GM06990 (cell line): Measurements from ENCODE around the gene FOXD1.

Experiments used
- DNase-seq: peaks from one replicate; pipeline ENCODE4 v3.0.0-alpha.2; 2011; ENCODE audit not compliant: insufficient read length; ENCODE audit errors: extremely low read depth
- H3K27me3 ChIP-seq: replicated peaks from 2 replicates; pipeline ENCODE4 v1.6.0; 2011; ENCODE audit warnings: low read length; ENCODE audit not compliant: control insufficient read depth, insufficient read depth
- H3K36me3 ChIP-seq: 2 replicates; pipeline ENCODE4 v1.5.1; 2011; ENCODE audit warnings: low read length; ENCODE audit not compliant: control insufficient read depth, insufficient read depth
- H3K4me3 ChIP-seq: replicated peaks from 2 replicates; pipeline ENCODE4 v1.5.1; 2011; ENCODE audit warnings: low read depth, mild to moderate bottlenecking, control low read depth, low read length
- TF ChIP-seq, protein P1 (sequence below): IDR thresholded peaks from 2 replicates; pipeline ENCODE4 v1.5.1; 2011; ENCODE audit warnings: low read length, control low read depth, mild to moderate bottlenecking, inconsistent platforms; ENCODE audit not compliant: insufficient read depth, poor library complexity, severe bottlenecking

FOXD1 gene

GRCh38 chr5:73419465-73420390 lies 28.8 kb downstream of the FOXD1 start:
- TF ChIP-seq, protein P1, sequence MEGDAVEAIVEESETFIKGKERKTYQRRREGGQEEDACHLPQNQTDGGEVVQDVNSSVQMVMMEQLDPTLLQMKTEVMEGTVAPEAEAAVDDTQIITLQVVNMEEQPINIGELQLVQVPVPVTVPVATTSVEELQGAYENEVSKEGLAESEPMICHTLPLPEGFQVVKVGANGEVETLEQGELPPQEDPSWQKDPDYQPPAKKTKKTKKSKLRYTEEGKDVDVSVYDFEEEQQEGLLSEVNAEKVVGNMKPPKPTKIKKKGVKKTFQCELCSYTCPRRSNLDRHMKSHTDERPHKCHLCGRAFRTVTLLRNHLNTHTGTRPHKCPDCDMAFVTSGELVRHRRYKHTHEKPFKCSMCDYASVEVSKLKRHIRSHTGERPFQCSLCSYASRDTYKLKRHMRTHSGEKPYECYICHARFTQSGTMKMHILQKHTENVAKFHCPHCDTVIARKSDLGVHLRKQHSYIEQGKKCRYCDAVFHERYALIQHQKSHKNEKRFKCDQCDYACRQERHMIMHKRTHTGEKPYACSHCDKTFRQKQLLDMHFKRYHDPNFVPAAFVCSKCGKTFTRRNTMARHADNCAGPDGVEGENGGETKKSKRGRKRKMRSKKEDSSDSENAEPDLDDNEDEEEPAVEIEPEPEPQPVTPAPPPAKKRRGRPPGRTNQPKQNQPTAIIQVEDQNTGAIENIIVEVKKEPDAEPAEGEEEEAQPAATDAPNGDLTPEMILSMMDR: no peak
- H3K27me3 ChIP-seq: no peaks in the 10 kb centered on the region; the same call in none of the 2 replicates
- no peak for DNase-seq
- H3K36me3 ChIP-seq: no peaks in the 10 kb centered on the region
- H3K4me3 ChIP-seq: no peak overlapping the region

- H3K27me3 ChIP-seq: no peaks in the 10 kb centered on the region; the same call in none of the 2 replicates
- H3K4me3 ChIP-seq: no peak overlapping the region
- no peaks in the 10 kb centered on the region for H3K36me3 ChIP-seq
- DNase-seq: no peak
- TF ChIP-seq, protein P1: no peak
Measured at GRCh38 chr5:73419117-73419464, 29.5 kb downstream of the FOXD1 start.

GRCh38 chr5:73418244-73418691 lies 30.3 kb downstream of the FOXD1 start:
- no peaks in the 10 kb centered on the region for H3K36me3 ChIP-seq
- no peak overlapping the region for H3K4me3 ChIP-seq
- DNase-seq: no peak
- H3K27me3 ChIP-seq: no peaks in the 10 kb centered on the region; the same call in none of the 2 replicates
- TF ChIP-seq, protein P1: no peak

- TF ChIP-seq, protein P1: no peak
- Histone ChIP-seq H3K4me3 (no peak overlapping the region), H3K36me3 (no peaks in the 10 kb centered on the region), H3K27me3 (no peaks in the 10 kb centered on the region; the same call in none of the 2 replicates)
- no peak for DNase-seq
Measured at GRCh38 chr5:73417303-73418034, 31.1 kb downstream of the FOXD1 start.

- Histone ChIP-seq H3K27me3 (no peaks in the 10 kb centered on the region; the same call in none of the 2 replicates), H3K4me3 (no peak overlapping the region), H3K36me3 (no peaks in the 10 kb centered on the region)
- TF ChIP-seq, protein P1: no peak
- no peak for DNase-seq
Measured at GRCh38 chr5:73415617-73416016, 33.0 kb downstream of the FOXD1 start.
